IMR-90 (cell line): ENCODE measurements around the gene REXO1. TPM values are rescaled to one million over a fixed set of nuclear protein-coding genes. Genes with fewer than 3 reads are reported as not detected.

Experiments
- ATAC-seq: fragments of 200-7000 bp; cut with Tn5 transposase; 2 replicates; pipeline ENCODE4 v1.9.1; 2020; ENCODE audit warnings: low read depth, mild to moderate bottlenecking, moderate library complexity
- BruUV-seq: library from RNA; stranded (reverse); fragments of 400-500 nt; replicated peaks from 2 replicates; lab custom pipeline; 2021; lab: Mats Ljungman, UMichigan
- CTCF ChIA-PET: fragments of 300-600 bp; formaldehyde crosslinking; extraction: SDS; loops from one replicate; lab custom pipeline; 2021; ENCODE audit warnings: antibody characterized with exemption; lab: Yijun Ruan, JAX
- POLR2A ChIA-PET: fragments of 300-600 bp; sonication (Branson Sonifier 250); formaldehyde crosslinking; loops from one replicate; lab custom pipeline; 2022; ENCODE audit warnings: antibody characterized with exemption; ENCODE audit not compliant: unreplicated experiment; lab: Charles Lee
- DNase-seq: peaks from one replicate; pipeline ENCODE4 v3.0.0; 2013
- H2AFZ ChIP-seq: replicated peaks from 2 replicates; pipeline ENCODE3; 2013; ENCODE audit warnings: low read length, mild to moderate bottlenecking; ENCODE audit not compliant: poor library complexity
- H2AK5ac ChIP-seq: 2 replicates; pipeline ENCODE4 v1.6.1; 2013; ENCODE audit warnings: low read depth, low read length, inconsistent platforms
- H2AK9ac ChIP-seq: replicated peaks from 2 replicates; pipeline ENCODE3; 2013; ENCODE audit warnings: mild to moderate bottlenecking, low read depth, low read length, moderate library complexity; ENCODE audit not compliant: poor library complexity
- H2BK120ac ChIP-seq: 2 replicates; pipeline ENCODE4 v1.6.1; 2013; ENCODE audit warnings: low read depth, low read length, inconsistent platforms
- H2BK15ac ChIP-seq: 3 replicates; pipeline ENCODE4 v1.6.1; 2013; ENCODE audit warnings: low read depth, low read length, inconsistent platforms
- H2BK20ac ChIP-seq: 2 replicates; pipeline ENCODE4 v1.6.1; 2013; ENCODE audit warnings: low read depth, mild to moderate bottlenecking, inconsistent platforms, low read length, moderate library complexity
- H2BK5ac ChIP-seq: 2 replicates; pipeline ENCODE4 v1.6.1; 2013; ENCODE audit warnings: mild to moderate bottlenecking, low read depth, low read length, inconsistent platforms; ENCODE audit not compliant: poor library complexity, severe bottlenecking
- H3K14ac ChIP-seq: replicated peaks from 2 replicates; pipeline ENCODE4 v1.6.1; 2013; ENCODE audit warnings: low read depth, low read length, inconsistent platforms
- H3K18ac ChIP-seq: 2 replicates; pipeline ENCODE4 v1.6.1; 2013; ENCODE audit warnings: low read depth, low read length, control low read depth
- H3K23ac ChIP-seq: 2 replicates; pipeline ENCODE4 v1.6.1; 2013; ENCODE audit warnings: low read depth, low read length, inconsistent platforms
- H3K27ac ChIP-seq: 2 replicates; pipeline ENCODE4 v1.5.1; 2013; ENCODE audit warnings: mild to moderate bottlenecking, control low read depth, low read length; ENCODE audit not compliant: insufficient read depth
- H3K27me3 ChIP-seq: 2 replicates; pipeline ENCODE4 v1.6.1; 2013; ENCODE audit warnings: low read length; ENCODE audit not compliant: control insufficient read depth, insufficient read depth
- H3K36me3 ChIP-seq: 2 replicates; pipeline ENCODE4 v1.6.1; 2013; ENCODE audit warnings: low read length, mixed read lengths; ENCODE audit not compliant: control insufficient read depth, insufficient read depth
- H3K4ac ChIP-seq: 2 replicates; pipeline ENCODE4 v1.6.1; 2013; ENCODE audit warnings: low read depth, low read length, inconsistent platforms
- H3K4me1 ChIP-seq: 2 replicates; pipeline ENCODE4 v1.6.1; 2013; ENCODE audit warnings: low read length, mixed read lengths; ENCODE audit not compliant: control insufficient read depth, insufficient read depth
- H3K4me2 ChIP-seq: 2 replicates; pipeline ENCODE4 v1.6.1; 2013; ENCODE audit warnings: low read depth, mild to moderate bottlenecking, control low read depth, low read length, moderate library complexity
- H3K4me3 ChIP-seq: 2 replicates; pipeline ENCODE4 v1.5.1; 2013; ENCODE audit warnings: low read depth, mild to moderate bottlenecking, control low read depth, low read length, moderate library complexity; ENCODE audit not compliant: insufficient read depth
- H3K56ac ChIP-seq: 2 replicates; pipeline ENCODE4 v1.6.1; 2013; ENCODE audit warnings: low read length, inconsistent platforms; ENCODE audit not compliant: insufficient read depth; ENCODE audit errors: extremely low read depth
- H3K79me1 ChIP-seq, 2 experiments: 2 replicates each; pipeline ENCODE4 v1.6.1; 2013; ENCODE audit warnings: low read length in 2 of 2, inconsistent platforms in 1 of 2, low read depth in 1 of 2
- H3K9ac ChIP-seq: 2 replicates; pipeline ENCODE4 v1.6.1; 2013; ENCODE audit warnings: low read depth, low read length, control low read depth
- H3K9me1 ChIP-seq: 2 replicates; pipeline ENCODE4 v1.6.1; 2013; ENCODE audit warnings: low read length, inconsistent platforms; ENCODE audit not compliant: insufficient read depth
- H3K9me3 ChIP-seq: 2 replicates; pipeline ENCODE4 v1.6.1; 2013; ENCODE audit warnings: low read length; ENCODE audit not compliant: control insufficient read depth, insufficient read depth
- H4K20me1 ChIP-seq: 2 replicates; pipeline ENCODE4 v1.6.1; 2013; ENCODE audit warnings: low read length, inconsistent platforms; ENCODE audit not compliant: insufficient read depth
- H4K5ac ChIP-seq: 2 replicates; pipeline ENCODE4 v1.6.1; 2013; ENCODE audit warnings: mild to moderate bottlenecking, low read depth, low read length, control low read depth
- H4K8ac ChIP-seq, 2 experiments: 2 replicates each; pipeline ENCODE4 v1.6.1; 2013; ENCODE audit warnings: low read depth in 2 of 2, low read length in 2 of 2, control low read depth in 1 of 2, inconsistent platforms in 1 of 2
- H4K91ac ChIP-seq: 2 replicates; pipeline ENCODE4 v1.6.1; 2013; ENCODE audit warnings: low read depth, low read length, inconsistent platforms; ENCODE audit not compliant: insufficient read depth
- BHLHE40 ChIP-seq: fragments of 150-350 bp; IDR thresholded peaks from 2 replicates; pipeline ENCODE4 v1.6.1; 2016; ENCODE audit warnings: mild to moderate bottlenecking, low read depth, low read length
- CEBPB ChIP-seq: IDR thresholded peaks from 2 replicates; pipeline ENCODE4 v1.6.1; 2012; ENCODE audit warnings: low read depth, low read length, improper control_type of control experiment
- CHD1 ChIP-seq: IDR thresholded peaks from 2 replicates; pipeline ENCODE4 v1.6.1; 2012; ENCODE audit warnings: low read depth, low read length, improper control_type of control experiment
- FOS ChIP-seq: fragments of 150-350 bp; IDR thresholded peaks from 2 replicates; pipeline ENCODE4 v1.6.1; 2016; ENCODE audit warnings: low read depth, low read length
- MAFK ChIP-seq: IDR thresholded peaks from 2 replicates; pipeline ENCODE4 v1.6.1; 2012; ENCODE audit warnings: low read depth, low read length, improper control_type of control experiment
- MAZ ChIP-seq: IDR thresholded peaks from 2 replicates; pipeline ENCODE4 v1.6.1; 2012; ENCODE audit warnings: low read depth, mild to moderate bottlenecking, low read length, improper control_type of control experiment, moderate library complexity, borderline replicate concordance
- MXI1 ChIP-seq: IDR thresholded peaks from 2 replicates; pipeline ENCODE4 v1.6.1; 2012; ENCODE audit warnings: low read depth, mild to moderate bottlenecking, low read length, moderate library complexity, borderline replicate concordance
- NFE2L2 ChIP-seq: fragments of 150-350 bp; IDR thresholded peaks from 2 replicates; pipeline ENCODE4 v1.6.1; 2016; ENCODE audit warnings: low read depth, mild to moderate bottlenecking, low read length
- POLR2A ChIP-seq: IDR thresholded peaks from 2 replicates; pipeline ENCODE4 v1.6.1; 2012; ENCODE audit warnings: mild to moderate bottlenecking, low read depth, low read length
- RAD21 ChIP-seq: IDR thresholded peaks from 2 replicates; pipeline ENCODE4 v1.6.1; 2012; ENCODE audit warnings: low read length, improper control_type of control experiment
- RCOR1 ChIP-seq: IDR thresholded peaks from 2 replicates; pipeline ENCODE4 v1.6.1; 2012; ENCODE audit warnings: mild to moderate bottlenecking, low read length, improper control_type of control experiment; ENCODE audit not compliant: insufficient replicate concordance
- RFX5 ChIP-seq: IDR thresholded peaks from 2 replicates; pipeline ENCODE4 v1.8.0; 2012; ENCODE audit warnings: low read depth, mild to moderate bottlenecking, low read length, moderate library complexity
- SMC3 ChIP-seq: fragments of 150-350 bp; IDR thresholded peaks from 2 replicates; pipeline ENCODE4 v1.6.1; 2016; ENCODE audit warnings: low read depth, mild to moderate bottlenecking, antibody characterized with exemption, low read length, moderate library complexity
- WGBS, 2 experiments: methylation state at CpG; one replicate each; pipeline versions ENCODE4 v1.1.5 to v1.1.7; 2013; ENCODE audit warnings: missing lambda C conversion rate in 2 of 2; ENCODE audit not compliant: insufficient read length in 1 of 2; ENCODE audit errors: extremely low coverage in 2 of 2; 5-methylcytosine and 5-hydroxymethylcytosine counted together
- dilution Hi-C: fragments of 300-500 bp; cut with HindIII; formaldehyde crosslinking; loops from one replicate; pipeline ENCODE4 v1.14.3; 2018; ENCODE audit warnings: low sequenced_read_pairs; ENCODE audit not compliant: unreplicated experiment
- in situ Hi-C: fragments of 300-500 bp; cut with MboI; formaldehyde crosslinking; loops from 3 replicates; pipeline ENCODE4 v1.14.3; 2019; ENCODE audit warnings: low sequenced_read_pairs, inconsistent platforms, mixed read lengths
- intact Hi-C: fragments of 100-400 bp; cut with micrococcal nuclease; formaldehyde crosslinking; loops from 2 replicates; pipeline ENCODE4 v1.10.0; 2022
- polyA plus RNA-seq, 3 experiments: library from polyadenylated mRNA; depleted of rRNA; stranded (reverse); fragments of >200 nt; gene quantifications; 2 replicates each; pipeline ENCODE4 v1.2.3, GENCODE V29; 2012; ENCODE audit warnings: low replicate concordance in 1 of 3
- total RNA-seq: library from RNA; depleted of rRNA; stranded (reverse); fragments of >200 nt; gene quantifications from 2 replicates; pipeline ENCODE4 v1.2.3, GENCODE V29; 2012
- TF ChIP-seq, protein P1 (sequence below): conservative IDR thresholded peaks from 2 replicates; pipeline ENCODE4 v1.5.1; 2012; ENCODE audit warnings: mild to moderate bottlenecking, low read depth, low read length, improper control_type of control experiment
- TF ChIP-seq, protein P2 (sequence below): fragments of 150-350 bp; IDR thresholded peaks from 2 replicates; pipeline ENCODE4 v1.6.1; 2016; ENCODE audit warnings: low read depth, mild to moderate bottlenecking, low read length, moderate library complexity, borderline replicate concordance

REXO1 gene
- total and polyA plus RNA-seq, 2 of the 4 experiments (the other 2 are of a cell fraction): 1.4 to 63.7 TPM

DNA sequence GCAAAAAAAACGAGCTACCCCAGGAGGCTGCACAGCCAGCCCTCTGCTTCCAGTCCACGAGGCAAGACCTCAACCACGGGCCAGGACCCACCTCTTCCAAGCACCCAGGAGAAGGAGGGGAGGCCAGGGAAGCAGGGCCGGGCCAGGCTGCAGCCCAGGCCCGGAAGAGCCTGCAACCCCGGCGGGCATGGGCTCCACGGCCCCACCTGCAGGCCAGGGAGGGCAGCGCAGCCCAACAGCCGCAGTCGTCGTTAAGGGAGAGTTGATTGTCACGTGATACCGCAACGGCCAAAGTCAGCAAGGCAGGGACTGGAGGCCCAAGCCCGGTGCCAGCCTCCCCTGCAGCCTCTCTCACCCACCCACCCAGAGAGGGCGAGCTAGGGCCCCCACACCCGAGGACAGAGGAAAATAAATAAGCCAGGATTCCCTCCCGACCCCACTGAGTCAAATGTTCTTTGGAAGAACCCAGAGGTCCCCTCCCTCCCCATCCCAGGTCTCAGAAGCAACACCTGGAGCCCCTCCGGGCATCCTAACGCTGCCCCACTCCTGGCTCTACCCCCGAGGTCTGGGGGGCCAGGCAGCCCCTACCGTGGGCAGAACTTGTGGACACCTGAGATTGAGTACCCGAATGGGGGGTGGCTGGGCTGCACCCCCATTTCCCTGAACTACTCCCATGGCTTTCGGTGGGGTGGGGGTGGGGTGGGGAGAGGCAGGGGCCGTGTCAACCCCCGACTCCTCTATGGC, 5.2 kb upstream of the REXO1 start:
- in situ Hi-C loops: no loop called here
- H3K4me1 ChIP-seq: peaks cover 37% of the 10 kb centered on the region
- no peak overlapping the region for H4K91ac ChIP-seq
- H2AK9ac ChIP-seq: no peak overlapping the region
- H3K23ac ChIP-seq: no peak overlapping the region
- DNase-seq: peak; percentile 68
- H3K4me2 ChIP-seq: no peak overlapping the region; the same call in 1 of the 2 replicates
- ATAC-seq: peak; percentile 36
- H4K5ac ChIP-seq: peak overlapping the region; percentile 57; the same call in 1 of the 2 replicates
- no peaks in the 10 kb centered on the region for H3K36me3 ChIP-seq
- intact Hi-C loops: no loop called here
- H3K18ac ChIP-seq: no peak overlapping the region
- peak overlapping the region; percentile 55; the same call in 1 of the 2 replicates for H3K4ac ChIP-seq
- H2AK5ac ChIP-seq: no peak overlapping the region
- peak overlapping the region; percentile 27 for H3K27ac ChIP-seq
- TSS peak; percentile 40 for BruUV-seq
- no peak overlapping the region for H3K9ac ChIP-seq
- H4K8ac ChIP-seq: peak overlapping the region in 1 of 2 experiments; percentile 86; a peak in 2 of 4 replicates
- no peaks in the 10 kb centered on the region for H3K27me3 ChIP-seq
- no peak overlapping the region for H2BK5ac ChIP-seq
- no peak overlapping the region for H2BK15ac ChIP-seq
- H3K4me3 ChIP-seq: no peak overlapping the region
- H2BK20ac ChIP-seq: no peak overlapping the region
- WGBS, 2 experiments: 12% methylated on average over 7 of the region's 27 CpGs; no CpG with 5 or more reads in 1 of the 2 experiments
- H2BK120ac ChIP-seq: peak overlapping the region; percentile 12; the same call in 1 of the 2 replicates
- peak overlapping the region; percentile 81 for H2AFZ ChIP-seq
- H3K9me3 ChIP-seq: no peaks in the 10 kb centered on the region
- no peak overlapping the region for H3K56ac ChIP-seq
- H3K9me1 ChIP-seq: peaks cover 7% of the 10 kb centered on the region; the same call in 1 of the 2 replicates
- CTCF ChIA-PET: no interaction called here
- H3K14ac ChIP-seq: no peak overlapping the region
- dilution Hi-C loops: no loop called here
- peaks cover 16 to 79% of the 10 kb centered on the region in 2 experiments for H3K79me1 ChIP-seq
- peaks cover 53% of the 10 kb centered on the region for H4K20me1 ChIP-seq
- POLR2A ChIA-PET: no interaction called here
- TF ChIP-seq MAZ (0 out of 2 replicates have a peak, but pooled peaks have one; percentile 41), RFX5 (no peak), CHD1 (no peak), CEBPB (no peak), RCOR1 (no peak), MAFK (no peak), RAD21 (peak; percentile 41), POLR2A (no peak), MXI1 (no peak), BHLHE40 (peak; percentile 65), SMC3 (peak; percentile 18; the same call in 1 of the 2 replicates), NFE2L2 (0 out of 2 replicates have a peak, but pooled peaks have one; percentile 5), FOS (no peak)
- TF ChIP-seq, protein P1, sequence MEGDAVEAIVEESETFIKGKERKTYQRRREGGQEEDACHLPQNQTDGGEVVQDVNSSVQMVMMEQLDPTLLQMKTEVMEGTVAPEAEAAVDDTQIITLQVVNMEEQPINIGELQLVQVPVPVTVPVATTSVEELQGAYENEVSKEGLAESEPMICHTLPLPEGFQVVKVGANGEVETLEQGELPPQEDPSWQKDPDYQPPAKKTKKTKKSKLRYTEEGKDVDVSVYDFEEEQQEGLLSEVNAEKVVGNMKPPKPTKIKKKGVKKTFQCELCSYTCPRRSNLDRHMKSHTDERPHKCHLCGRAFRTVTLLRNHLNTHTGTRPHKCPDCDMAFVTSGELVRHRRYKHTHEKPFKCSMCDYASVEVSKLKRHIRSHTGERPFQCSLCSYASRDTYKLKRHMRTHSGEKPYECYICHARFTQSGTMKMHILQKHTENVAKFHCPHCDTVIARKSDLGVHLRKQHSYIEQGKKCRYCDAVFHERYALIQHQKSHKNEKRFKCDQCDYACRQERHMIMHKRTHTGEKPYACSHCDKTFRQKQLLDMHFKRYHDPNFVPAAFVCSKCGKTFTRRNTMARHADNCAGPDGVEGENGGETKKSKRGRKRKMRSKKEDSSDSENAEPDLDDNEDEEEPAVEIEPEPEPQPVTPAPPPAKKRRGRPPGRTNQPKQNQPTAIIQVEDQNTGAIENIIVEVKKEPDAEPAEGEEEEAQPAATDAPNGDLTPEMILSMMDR: peak; percentile 87
- TF ChIP-seq, protein P2, sequence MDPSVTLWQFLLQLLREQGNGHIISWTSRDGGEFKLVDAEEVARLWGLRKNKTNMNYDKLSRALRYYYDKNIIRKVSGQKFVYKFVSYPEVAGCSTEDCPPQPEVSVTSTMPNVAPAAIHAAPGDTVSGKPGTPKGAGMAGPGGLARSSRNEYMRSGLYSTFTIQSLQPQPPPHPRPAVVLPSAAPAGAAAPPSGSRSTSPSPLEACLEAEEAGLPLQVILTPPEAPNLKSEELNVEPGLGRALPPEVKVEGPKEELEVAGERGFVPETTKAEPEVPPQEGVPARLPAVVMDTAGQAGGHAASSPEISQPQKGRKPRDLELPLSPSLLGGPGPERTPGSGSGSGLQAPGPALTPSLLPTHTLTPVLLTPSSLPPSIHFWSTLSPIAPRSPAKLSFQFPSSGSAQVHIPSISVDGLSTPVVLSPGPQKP: no peak
